ENCODE data around the gene KCNK3. TPM values are rescaled to one million over a fixed set of nuclear protein-coding genes. Genes with fewer than 3 reads are reported as not detected.

KCNK3 gene
- total RNA-seq, 1 experiment from 2014 or later: 0.09 TPM

DNA sequence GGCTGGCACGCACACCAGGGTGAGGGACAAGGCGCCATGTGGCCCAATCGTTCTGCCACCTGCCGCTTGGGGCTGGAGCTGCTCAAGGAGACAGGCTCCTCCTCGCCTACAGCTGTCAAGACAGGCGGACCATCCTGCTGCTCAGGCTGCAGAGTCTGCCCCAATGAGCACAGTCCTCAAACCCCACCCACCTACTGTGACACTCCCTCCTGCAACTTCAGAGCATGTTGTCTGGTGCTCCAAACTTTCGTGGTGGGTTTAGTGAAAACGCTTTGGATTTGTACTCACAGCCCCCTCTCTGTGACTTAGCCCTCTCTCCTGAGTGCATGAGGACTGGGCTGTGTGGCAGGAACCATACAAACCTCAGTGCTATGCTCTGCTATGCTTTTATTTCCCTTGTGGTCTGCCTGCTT is 48.4 kb downstream of the KCNK3 start:
- no peak overlapping the region for H3K14ac ChIP-seq (ENCODE audit: insufficient read depth, low read length)
- WGBS (ENCODE audit: extremely low coverage, insufficient read length, low lambda C conversion rate): no CpG with 5 or more reads among the region's 8 CpGs

More for the DNA sequence above, 48.4 kb downstream of the KCNK3 start:
- no peak overlapping the region for H3K9ac ChIP-seq (ENCODE audit: extremely low read depth, insufficient read length, low read length)
- peak; percentile 73 for DNase-seq
- no peak overlapping the region for H3K4me2 ChIP-seq (ENCODE audit: insufficient read depth, insufficient read length, low read length)
- no peak overlapping the region for H3K27ac ChIP-seq (ENCODE audit: insufficient read length, low read depth, low read length)
- H3K23me2 ChIP-seq (ENCODE audit: insufficient read length, low read depth, low read length, poor library complexity, severe bottlenecking): no peaks in the 10 kb centered on the region
- H3K56ac ChIP-seq (ENCODE audit: insufficient read length, low read depth, low read length): no peak overlapping the region
- H2AK5ac ChIP-seq (ENCODE audit: insufficient read length, low read length): no peak overlapping the region
- no peaks in the 10 kb centered on the region for H3K36me3 Mint-ChIP-seq (ENCODE audit: insufficient read depth in 1 of 3, low read depth in 3 of 3)
- no peak overlapping the region for H3K4me3 Mint-ChIP-seq
- H3K4me1 Mint-ChIP-seq: 0 out of 4 replicates have a peak, but pooled peaks cover 0 to 2% of the 10 kb centered on the region in 2 experiments
- H3K4me1 ChIP-seq (ENCODE audit: insufficient read depth, low read length): no peaks in the 10 kb centered on the region
- no peak overlapping the region for H2BK20ac ChIP-seq (ENCODE audit: low read depth, low read length, poor library complexity, severe bottlenecking)
- H3K18ac ChIP-seq (ENCODE audit: insufficient read length, low read depth, low read length): no peak overlapping the region
- no peak overlapping the region for H4K5ac ChIP-seq (ENCODE audit: insufficient read length, low read depth, low read length)
- no peak overlapping the region for H4K91ac ChIP-seq (ENCODE audit: insufficient read length, low read depth, low read length)
- H3K27me3 ChIP-seq (ENCODE audit: insufficient read depth, low read length): no peaks in the 10 kb centered on the region
- no peak overlapping the region; a peak in 1 of 7 replicates for H3K27ac Mint-ChIP-seq
- no peak overlapping the region for H3K4ac ChIP-seq (ENCODE audit: low read depth, low read length)
- H4K8ac ChIP-seq (replicated peaks; ENCODE audit: insufficient read length, low read depth, low read length): no peak overlapping the region
- no peaks in the 10 kb centered on the region for H3K79me2 ChIP-seq (ENCODE audit: insufficient read depth, low read length)
- H2BK5ac ChIP-seq (ENCODE audit: insufficient read length, low read length): no peak overlapping the region
- no peak overlapping the region for H2AFZ ChIP-seq (ENCODE audit: low read length)
- H3K9me3 Mint-ChIP-seq: no peaks in the 10 kb centered on the region
- no peaks in the 10 kb centered on the region for H3K9me3 ChIP-seq (ENCODE audit: control insufficient read depth, low read depth, low read length)
- H3K79me1 ChIP-seq (ENCODE audit: insufficient read depth, low read depth, low read length, poor library complexity, severe bottlenecking): no peaks in the 10 kb centered on the region
- TF ChIP-seq, protein P1, sequence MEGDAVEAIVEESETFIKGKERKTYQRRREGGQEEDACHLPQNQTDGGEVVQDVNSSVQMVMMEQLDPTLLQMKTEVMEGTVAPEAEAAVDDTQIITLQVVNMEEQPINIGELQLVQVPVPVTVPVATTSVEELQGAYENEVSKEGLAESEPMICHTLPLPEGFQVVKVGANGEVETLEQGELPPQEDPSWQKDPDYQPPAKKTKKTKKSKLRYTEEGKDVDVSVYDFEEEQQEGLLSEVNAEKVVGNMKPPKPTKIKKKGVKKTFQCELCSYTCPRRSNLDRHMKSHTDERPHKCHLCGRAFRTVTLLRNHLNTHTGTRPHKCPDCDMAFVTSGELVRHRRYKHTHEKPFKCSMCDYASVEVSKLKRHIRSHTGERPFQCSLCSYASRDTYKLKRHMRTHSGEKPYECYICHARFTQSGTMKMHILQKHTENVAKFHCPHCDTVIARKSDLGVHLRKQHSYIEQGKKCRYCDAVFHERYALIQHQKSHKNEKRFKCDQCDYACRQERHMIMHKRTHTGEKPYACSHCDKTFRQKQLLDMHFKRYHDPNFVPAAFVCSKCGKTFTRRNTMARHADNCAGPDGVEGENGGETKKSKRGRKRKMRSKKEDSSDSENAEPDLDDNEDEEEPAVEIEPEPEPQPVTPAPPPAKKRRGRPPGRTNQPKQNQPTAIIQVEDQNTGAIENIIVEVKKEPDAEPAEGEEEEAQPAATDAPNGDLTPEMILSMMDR (conservative IDR thresholded peaks at IDR 0.05): 0 out of 3 replicates have a peak, but pooled peaks have one; percentile 17
- H2BK15ac ChIP-seq (ENCODE audit: low read depth, low read length): no peak overlapping the region
- H2BK12ac ChIP-seq (ENCODE audit: insufficient read length, low read depth, low read length): no peak overlapping the region
- no peak overlapping the region for H3T11ph ChIP-seq (ENCODE audit: low read length)
- H4K20me1 ChIP-seq (ENCODE audit: control insufficient read depth, insufficient read depth, insufficient read length): no peaks in the 10 kb centered on the region
- H2BK120ac ChIP-seq (ENCODE audit: low read depth, low read length, poor library complexity, severe bottlenecking): no peak overlapping the region
- H3K23ac ChIP-seq (ENCODE audit: insufficient read length, low read depth, low read length): no peak overlapping the region
- peaks cover 14% of the 10 kb centered on the region for H3K27me3 Mint-ChIP-seq (ENCODE audit: low read depth)

All from H9 (cell line).